Gastrocnemius medialis (tissue), 4 donors: Measurements from ENCODE around the gene AKTIP. TPM values are rescaled to one million over a fixed set of nuclear protein-coding genes. Genes with fewer than 3 reads are reported as not detected.

Experiments used
- ATAC-seq, 2 donors: fragments of 150-250 bp; one replicate each; pipeline ENCODE4 v1.9.1; 2016
- DNase-seq, 2 donors: peaks; one replicate each; pipeline ENCODE4 v3.0.0-alpha.2; 2019
- H3K27ac ChIP-seq, 4 donors: fragments of 200-600 bp; sonication (generic); 1 replicate in 1 of 4; 2 replicates in 3 of 4; pipeline ENCODE4 v1.5.1; 2016 to 2018; ENCODE audit warnings: mild to moderate bottlenecking in 2 of 4, moderate library complexity in 1 of 4
- H3K27me3 ChIP-seq, 3 donors: fragments of 200-600 bp; sonication (generic) in 2 of 3; 1 replicate in 1 of 3; 2 replicates in 2 of 3; pipeline versions ENCODE4 v1.5.1 to v1.6.0; 2016 to 2019; ENCODE audit warnings: mild to moderate bottlenecking in 1 of 3, moderate library complexity in 1 of 3
- H3K36me3 ChIP-seq, 2 donors: fragments of 200-600 bp; sonication (generic) in 1 of 2; one replicate each; pipeline ENCODE4 v1.5.1; 2017 to 2018
- H3K4me1 ChIP-seq, 2 donors: fragments of 200-600 bp; sonication (generic) in 1 of 2; one replicate each; pipeline ENCODE4 v1.5.1; 2016 to 2017; ENCODE audit warnings: mild to moderate bottlenecking in 2 of 2
- H3K4me3 ChIP-seq, 4 donors: fragments of 200-600 bp; sonication (generic) in 3 of 4; 1 replicate in 1 of 4; 2 replicates in 3 of 4; pipeline ENCODE4 v1.5.1; 2016 to 2019; ENCODE audit warnings: mild to moderate bottlenecking in 2 of 4
- H3K9me3 ChIP-seq, 3 donors: fragments of 200-600 bp; sonication (generic) in 2 of 3; 1 replicate in 1 of 3; 2 replicates in 2 of 3; pipeline ENCODE4 v1.5.1; 2016 to 2019
- POLR2A ChIP-seq, 2 donors: fragments of 450-650 bp; IDR thresholded peaks; one replicate each; pipeline ENCODE4 v1.6.1; 2017; ENCODE audit warnings: antibody characterized with exemption in 2 of 2, mild to moderate bottlenecking in 2 of 2, moderate library complexity in 2 of 2
- in situ Hi-C, 4 donors: fragments of 200-750 bp; cut with MboI; loops; one replicate each; pipeline versions ENCODE4 v1.15.0 to v1.8.0; 2017; ENCODE audit warnings: low sequenced_read_pairs in 4 of 4
- intact Hi-C: fragments of 100-400 bp; cut with DNase I; formaldehyde crosslinking; loops from one replicate; pipeline ENCODE4 v1.15.1; 2023; ENCODE audit warnings: low total_unique reads
- total RNA-seq, 4 donors: library from RNA; depleted of rRNA; stranded (reverse); fragments of >200 nt; gene quantifications; one replicate each; pipeline versions ENCODE4 v1.1.0 to v1.2.3, GENCODE V29; 2016
- TF ChIP-seq, protein P1 (sequence below), 5 experiments: fragments of 450-650 bp in 3 of 5; fragments of 200-600 bp in 2 of 5; sonication (generic) in 2 of 5; IDR thresholded peaks in 4 of 5; conservative IDR thresholded peaks in 1 of 5; 1 replicate in 4 of 5; 2 replicates in 1 of 5; pipeline ENCODE4 v1.5.1; 2016 to 2019; ENCODE audit warnings: antibody characterized with exemption in 5 of 5, mild to moderate bottlenecking in 3 of 5, moderate library complexity in 3 of 5

The AKTIP gene
- total RNA-seq, 4 donors from 2014 or later: 86.2 to 102 (median 94.1) TPM

DNA sequence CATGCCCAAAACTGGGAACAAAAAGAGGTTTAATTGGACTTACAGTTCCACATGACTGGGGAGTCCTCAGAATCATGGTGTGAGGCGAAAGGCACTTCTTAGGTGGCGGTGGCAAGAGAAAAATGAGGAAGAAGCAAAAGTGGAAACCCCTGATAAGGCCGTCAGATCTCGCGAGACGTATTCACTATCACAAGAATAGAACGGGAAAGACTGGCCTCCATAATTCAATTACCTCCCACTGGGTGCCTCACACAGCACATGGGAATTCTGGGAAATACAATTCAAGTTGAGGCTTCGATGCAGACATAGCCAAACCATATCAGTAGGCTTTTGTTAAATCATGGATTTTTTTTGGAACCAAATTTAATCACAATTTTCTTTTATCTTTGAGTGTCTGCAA lies 44.4 kb downstream of the AKTIP start:
- intact Hi-C loops: loop anchor here (10.0 kb wide), 1 partner anchor 144 kb away; no protein-coding TSS in a partner anchor
- in situ Hi-C loops: loop anchor here in 1 of 4 donors (25.0 kb wide), 1 partner anchor 146 kb away; no protein-coding TSS in a partner anchor

DNA sequence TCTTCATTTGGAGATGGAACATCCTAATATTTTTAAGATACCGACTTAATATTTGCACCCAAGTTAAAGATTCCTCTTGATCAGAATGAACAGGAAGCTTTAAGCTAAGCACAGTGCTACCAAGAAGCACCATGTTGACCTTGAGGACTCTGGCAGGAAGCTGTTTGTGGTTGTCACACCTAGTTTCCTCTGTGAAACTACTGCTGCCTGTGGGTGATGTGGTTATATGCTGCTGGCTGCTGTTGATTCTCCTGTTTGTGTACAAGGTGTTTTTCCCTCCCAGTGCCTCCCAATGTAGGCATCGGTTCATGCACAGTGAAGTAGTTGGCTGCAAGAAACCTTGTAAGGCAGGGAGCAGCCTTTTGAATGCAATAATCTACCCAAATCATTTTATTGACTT lies 45.3 kb downstream of the AKTIP start:
- H3K4me1 ChIP-seq: no peaks in the 10 kb centered on the region
- no peak overlapping the region for H3K27ac ChIP-seq
- no peaks in the 10 kb centered on the region for H3K27me3 ChIP-seq
- ATAC-seq: peak in 1 of 2 donors; percentile 36
- no peak for TF ChIP-seq POLR2A (IDR thresholded peaks at IDR 0.05)
- TF ChIP-seq, protein P1, sequence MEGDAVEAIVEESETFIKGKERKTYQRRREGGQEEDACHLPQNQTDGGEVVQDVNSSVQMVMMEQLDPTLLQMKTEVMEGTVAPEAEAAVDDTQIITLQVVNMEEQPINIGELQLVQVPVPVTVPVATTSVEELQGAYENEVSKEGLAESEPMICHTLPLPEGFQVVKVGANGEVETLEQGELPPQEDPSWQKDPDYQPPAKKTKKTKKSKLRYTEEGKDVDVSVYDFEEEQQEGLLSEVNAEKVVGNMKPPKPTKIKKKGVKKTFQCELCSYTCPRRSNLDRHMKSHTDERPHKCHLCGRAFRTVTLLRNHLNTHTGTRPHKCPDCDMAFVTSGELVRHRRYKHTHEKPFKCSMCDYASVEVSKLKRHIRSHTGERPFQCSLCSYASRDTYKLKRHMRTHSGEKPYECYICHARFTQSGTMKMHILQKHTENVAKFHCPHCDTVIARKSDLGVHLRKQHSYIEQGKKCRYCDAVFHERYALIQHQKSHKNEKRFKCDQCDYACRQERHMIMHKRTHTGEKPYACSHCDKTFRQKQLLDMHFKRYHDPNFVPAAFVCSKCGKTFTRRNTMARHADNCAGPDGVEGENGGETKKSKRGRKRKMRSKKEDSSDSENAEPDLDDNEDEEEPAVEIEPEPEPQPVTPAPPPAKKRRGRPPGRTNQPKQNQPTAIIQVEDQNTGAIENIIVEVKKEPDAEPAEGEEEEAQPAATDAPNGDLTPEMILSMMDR (IDR thresholded peaks at IDR 0.05 in 4 of 5, conservative IDR thresholded peaks at IDR 0.05 in 1 of 5): no peak
- H3K36me3 ChIP-seq: peaks cover 3 to 85% of the 10 kb centered on the region in 2 donors
- H3K4me3 ChIP-seq: no peak overlapping the region
- no peaks in the 10 kb centered on the region for H3K9me3 ChIP-seq
- DNase-seq: no peak
- intact Hi-C loops: loop anchor here (10.0 kb wide), 1 partner anchor 143 kb away; no protein-coding TSS in a partner anchor
- in situ Hi-C loops: loop anchor here in 1 of 4 donors (25.0 kb wide), 1 partner anchor 145 kb away; no protein-coding TSS in a partner anchor

More for the DNA sequence above, 44.4 kb downstream of the AKTIP start:
- H3K27ac ChIP-seq: no peak overlapping the region
- no peak overlapping the region for H3K4me3 ChIP-seq
- DNase-seq (no peak), ATAC-seq (no peak)
- H3K36me3 ChIP-seq: peaks cover 3 to 85% of the 10 kb centered on the region in 2 donors
- no peaks in the 10 kb centered on the region for H3K27me3 ChIP-seq
- H3K4me1 ChIP-seq: no peaks in the 10 kb centered on the region
- TF ChIP-seq POLR2A (IDR thresholded peaks at IDR 0.05): no peak
- TF ChIP-seq, protein P1 (IDR thresholded peaks at IDR 0.05 in 4 of 5, conservative IDR thresholded peaks at IDR 0.05 in 1 of 5): no peak
- no peaks in the 10 kb centered on the region for H3K9me3 ChIP-seq

DNA sequence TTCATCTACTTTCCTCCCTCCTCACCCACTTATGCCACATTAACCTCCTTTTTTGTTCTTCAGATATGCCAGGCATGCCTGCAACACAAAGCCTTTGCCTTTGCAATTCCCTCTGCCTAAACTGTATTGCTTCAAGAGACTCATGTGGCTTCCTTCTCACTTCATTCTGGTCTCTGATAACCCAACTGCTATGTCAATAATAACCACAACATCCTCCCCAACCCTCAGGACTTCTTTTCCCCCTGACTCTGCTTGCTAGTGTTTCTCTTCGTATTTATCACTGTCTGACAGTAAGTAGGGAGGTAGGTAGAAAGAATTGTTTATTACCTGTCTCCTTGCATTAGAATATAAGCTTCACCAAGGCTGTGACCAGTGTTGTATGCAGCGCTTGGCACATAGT lies 46.4 kb downstream of the AKTIP start:
- intact Hi-C loops: loop anchor here (10.0 kb wide), 1 partner anchor 142 kb away; no protein-coding TSS in a partner anchor
- no peaks in the 10 kb centered on the region for H3K4me1 ChIP-seq
- in situ Hi-C loops: loop anchor here in 1 of 4 donors (25.0 kb wide), 1 partner anchor 144 kb away; no protein-coding TSS in a partner anchor
- DNase-seq: no peak
- no peak for TF ChIP-seq POLR2A (IDR thresholded peaks at IDR 0.05)
- TF ChIP-seq, protein P1 (IDR thresholded peaks at IDR 0.05 in 4 of 5, conservative IDR thresholded peaks at IDR 0.05 in 1 of 5): no peak
- no peak for ATAC-seq
- H3K4me3 ChIP-seq: no peak overlapping the region
- H3K27ac ChIP-seq: no peak overlapping the region
- H3K27me3 ChIP-seq: no peaks in the 10 kb centered on the region
- no peaks in the 10 kb centered on the region for H3K9me3 ChIP-seq
- H3K36me3 ChIP-seq: peaks cover 0 to 87% of the 10 kb centered on the region in 2 donors

DNA sequence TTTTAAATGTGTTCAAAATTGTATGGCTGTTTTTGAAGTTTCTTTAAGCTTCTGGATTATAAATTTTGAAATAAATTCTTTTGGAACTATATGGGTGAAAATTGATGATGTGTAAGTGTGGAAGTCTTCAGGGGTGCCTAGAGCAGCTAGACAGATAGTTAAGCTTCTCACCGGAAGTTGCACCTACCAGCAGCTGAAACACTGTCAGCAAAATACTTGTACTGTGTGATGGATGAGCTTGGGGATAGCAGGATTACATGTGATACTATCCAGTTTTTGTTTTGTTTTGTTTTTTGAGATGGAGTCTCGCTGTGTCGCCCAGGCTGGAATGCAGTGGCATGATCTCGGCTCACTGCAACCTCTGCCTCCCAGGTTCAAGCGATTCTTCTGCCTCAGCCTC lies 49.1 kb downstream of the AKTIP start:
- intact Hi-C loops: loop anchor here (10.0 kb wide), 1 partner anchor 139 kb away; no protein-coding TSS in a partner anchor
- H3K27me3 ChIP-seq: no peaks in the 10 kb centered on the region
- H3K36me3 ChIP-seq: peaks cover 0 to 65% of the 10 kb centered on the region in 2 donors
- no peak overlapping the region for H3K4me3 ChIP-seq
- H3K9me3 ChIP-seq: no peaks in the 10 kb centered on the region
- H3K27ac ChIP-seq: no peak overlapping the region
- no peak for TF ChIP-seq POLR2A (IDR thresholded peaks at IDR 0.05)
- TF ChIP-seq, protein P1 (IDR thresholded peaks at IDR 0.05 in 4 of 5, conservative IDR thresholded peaks at IDR 0.05 in 1 of 5): no peak
- no peak for DNase-seq
- no peak for ATAC-seq
- in situ Hi-C loops: loop anchor here in 1 of 4 donors (25.0 kb wide), 1 partner anchor 142 kb away; no protein-coding TSS in a partner anchor
- H3K4me1 ChIP-seq: no peaks in the 10 kb centered on the region
